ENCODE results near the gene SH2D7. TPM values are rescaled to one million over a fixed set of nuclear protein-coding genes. Genes with fewer than 3 reads are reported as not detected.

SH2D7 gene
- total RNA-seq, 1 experiment from 2014 or later = not detected

GRCh38 chr15:78105476-78106241 is 13.3 kb downstream of the SH2D7 start:
- H2AK5ac ChIP-seq (ENCODE audit: insufficient read length, low read length) = no peak overlapping the region
- WGBS (ENCODE audit: extremely low coverage, insufficient read length, low lambda C conversion rate) = no CpG with 5 or more reads among the region's 16 CpGs
- H3K9me3 ChIP-seq (ENCODE audit: control insufficient read depth, low read depth, low read length) = no peaks in the 10 kb centered on the region
- H3T11ph ChIP-seq (ENCODE audit: low read length) = no peak overlapping the region
- no peak overlapping the region for H3K4ac ChIP-seq (ENCODE audit: low read depth, low read length)
- no peaks in the 10 kb centered on the region for H3K4me1 ChIP-seq (ENCODE audit: insufficient read depth, low read length)
- H3K4me2 ChIP-seq (ENCODE audit: insufficient read depth, insufficient read length, low read length) = no peak overlapping the region
- no peak overlapping the region for H3K56ac ChIP-seq (ENCODE audit: insufficient read length, low read depth, low read length)
- H4K8ac ChIP-seq (replicated peaks; ENCODE audit: insufficient read length, low read depth, low read length) = no peak overlapping the region
- TF ChIP-seq CTCF (conservative IDR thresholded peaks at IDR 0.05) = no peak
- no peak overlapping the region for H3K27ac ChIP-seq (ENCODE audit: insufficient read length, low read depth, low read length)
- H3K23ac ChIP-seq (ENCODE audit: insufficient read length, low read depth, low read length) = no peak overlapping the region
- H4K91ac ChIP-seq (ENCODE audit: insufficient read length, low read depth, low read length) = no peak overlapping the region
- no peak overlapping the region for H4K5ac ChIP-seq (ENCODE audit: insufficient read length, low read depth, low read length)
- H3K9ac ChIP-seq (ENCODE audit: extremely low read depth, insufficient read length, low read length) = no peak overlapping the region
- no peak overlapping the region for H3K14ac ChIP-seq (ENCODE audit: insufficient read depth, low read length)
- Mint-ChIP-seq H3K36me3 (ENCODE audit: insufficient read depth in 1 of 3, low read depth in 3 of 3) (peaks cover 4 to 14% (median 7%) of the 10 kb centered on the region in 3 experiments; a peak in 5 of 7 replicates), H3K9me3 (no peaks in the 10 kb centered on the region), H3K4me1 (peaks cover 0 to 5% of the 10 kb centered on the region in 2 experiments; a peak in 2 of 4 replicates), H3K4me3 (no peak overlapping the region), H3K27me3 (ENCODE audit: low read depth) (no peaks in the 10 kb centered on the region), H3K27ac (peak overlapping the region in 1 of 3 experiments; percentile 95; a peak in 2 of 7 replicates)
- H3K23me2 ChIP-seq (ENCODE audit: insufficient read length, low read depth, low read length, poor library complexity, severe bottlenecking) = no peaks in the 10 kb centered on the region
- H4K20me1 ChIP-seq (ENCODE audit: control insufficient read depth, insufficient read depth, insufficient read length) = no peaks in the 10 kb centered on the region
- H3K27me3 ChIP-seq (ENCODE audit: insufficient read depth, low read length) = no peaks in the 10 kb centered on the region
- H2BK12ac ChIP-seq (ENCODE audit: insufficient read length, low read depth, low read length) = no peak overlapping the region
- DNase-seq = no peak
- no peak overlapping the region for H2BK15ac ChIP-seq (ENCODE audit: low read depth, low read length)
- H2BK120ac ChIP-seq (ENCODE audit: low read depth, low read length, poor library complexity, severe bottlenecking) = no peak overlapping the region
- no peak overlapping the region for H2AFZ ChIP-seq (ENCODE audit: low read length)
- no peak overlapping the region for H2BK5ac ChIP-seq (ENCODE audit: insufficient read length, low read length)
- no peaks in the 10 kb centered on the region for H3K79me1 ChIP-seq (ENCODE audit: insufficient read depth, low read depth, low read length, poor library complexity, severe bottlenecking)
- H3K79me2 ChIP-seq (ENCODE audit: insufficient read depth, low read length) = no peaks in the 10 kb centered on the region
- H2BK20ac ChIP-seq (ENCODE audit: low read depth, low read length, poor library complexity, severe bottlenecking) = no peak overlapping the region
- H3K18ac ChIP-seq (ENCODE audit: insufficient read length, low read depth, low read length) = no peak overlapping the region
